Endothelial cell of umbilical vein (primary cell): ENCODE results near the gene OGDH. TPM values are rescaled to one million over a fixed set of nuclear protein-coding genes. Genes with fewer than 3 reads are reported as not detected.

Experiments used
- BruUV-seq: library from RNA; stranded (reverse); fragments of 400-500 nt; replicated peaks from 2 replicates; lab custom pipeline; 2021; lab: Mats Ljungman, UMichigan
- CTCF ChIA-PET: fragments of 300-600, 350-600 bp; sonication (Branson Sonifier 250); formaldehyde crosslinking; loops from one replicate; lab custom pipeline; 2021; ENCODE audit warnings: antibody characterized with exemption, inconsistent platforms; lab: Charles Lee
- POLR2A ChIA-PET: fragments of 300-600, 350-600 bp; sonication (Branson Sonifier 250); formaldehyde crosslinking; loops from one replicate; lab custom pipeline; 2021; ENCODE audit warnings: antibody characterized with exemption, inconsistent platforms; lab: Charles Lee
- DNase-seq: peaks from one replicate; pipeline ENCODE4 v3.0.0-alpha.2; 2011; ENCODE audit warnings: low read depth, low spot score
- FAIRE-seq: peaks from 2 replicates; lab custom pipeline; 2011; peaks lifted over from hg19 to GRCh38; lab: Jason Lieb, UNC
- H2AFZ ChIP-seq: 2 replicates; pipeline ENCODE4 v1.6.0; 2012; ENCODE audit warnings: low read depth, low read length, control low read depth, inconsistent platforms
- H3K27ac ChIP-seq: 2 replicates; pipeline ENCODE4 v1.5.1; 2011; ENCODE audit warnings: low read depth, mild to moderate bottlenecking, control low read depth, low read length, moderate library complexity; ENCODE audit not compliant: insufficient read depth
- H3K27me3 ChIP-seq, 2 experiments: 2 replicates each; pipeline versions ENCODE4 v1.6.0 to v1.6.1; 2011; ENCODE audit warnings: low read length in 2 of 2, mixed read lengths in 1 of 2; ENCODE audit not compliant: control insufficient read depth in 2 of 2, insufficient read depth in 2 of 2
- H3K36me3 ChIP-seq, 2 experiments: 2 replicates in 1 of 2; 3 replicates in 1 of 2; pipeline ENCODE4 v1.5.1; 2011; ENCODE audit warnings: low read length in 2 of 2, mild to moderate bottlenecking in 1 of 2, moderate library complexity in 1 of 2; ENCODE audit not compliant: control insufficient read depth in 2 of 2, insufficient read depth in 2 of 2; ENCODE audit errors: extremely low read depth in 1 of 2
- H3K4me1 ChIP-seq: 3 replicates; pipeline ENCODE4 v1.5.1; 2011; ENCODE audit warnings: mild to moderate bottlenecking, low read length; ENCODE audit not compliant: control insufficient read depth, insufficient read depth; ENCODE audit errors: extremely low read depth
- H3K4me2 ChIP-seq: 2 replicates; pipeline ENCODE4 v1.6.1; 2011; ENCODE audit warnings: low read length, control low read depth, mixed read lengths; ENCODE audit not compliant: insufficient read depth
- H3K4me3 ChIP-seq, 3 experiments: fragments of 200-600 bp in 1 of 3; sonication (generic), shearing (Covaris generic) in 1 of 3; replicated peaks in 1 of 3; 2 replicates each; pipeline ENCODE4 v1.5.1; 2011 to 2016; ENCODE audit warnings: control low read depth in 3 of 3, low read length in 3 of 3, mild to moderate bottlenecking in 2 of 3, inconsistent platforms in 1 of 3, low read depth in 1 of 3, moderate library complexity in 1 of 3; ENCODE audit not compliant: insufficient read depth in 1 of 3
- H3K79me2 ChIP-seq: 2 replicates; pipeline ENCODE4 v1.6.0; 2012; ENCODE audit warnings: low read length, inconsistent platforms; ENCODE audit not compliant: control insufficient read depth, insufficient read depth
- H3K9ac ChIP-seq: replicated peaks from 2 replicates; pipeline ENCODE3; 2011; ENCODE audit warnings: low read length, control low read depth; ENCODE audit not compliant: insufficient read depth; ENCODE audit errors: extremely low read depth
- H3K9me1 ChIP-seq: replicated peaks from 3 replicates; pipeline ENCODE4 v1.6.0; 2011; ENCODE audit warnings: mild to moderate bottlenecking, low read length; ENCODE audit not compliant: control insufficient read depth, insufficient read depth; ENCODE audit errors: extremely low read depth
- H3K9me3 ChIP-seq: replicated peaks from 2 replicates; pipeline ENCODE4 v1.5.1; 2012; ENCODE audit warnings: low read length, inconsistent platforms; ENCODE audit not compliant: control insufficient read depth, insufficient read depth
- H4K20me1 ChIP-seq: replicated peaks from 2 replicates; pipeline ENCODE3; 2011; ENCODE audit warnings: mild to moderate bottlenecking, low read length; ENCODE audit not compliant: control insufficient read depth, insufficient read depth; ENCODE audit errors: extremely low read depth
- EZH2 ChIP-seq: IDR thresholded peaks from 2 replicates; pipeline ENCODE4 v1.6.1; 2012; ENCODE audit warnings: borderline replicate concordance, low read depth, mild to moderate bottlenecking, moderate library complexity, low read length, inconsistent platforms; ENCODE audit not compliant: severe bottlenecking
- FOS ChIP-seq: IDR thresholded peaks from 2 replicates; pipeline ENCODE4 v1.6.1; 2011; ENCODE audit warnings: mild to moderate bottlenecking, low read length, moderate library complexity, borderline replicate concordance; ENCODE audit not compliant: insufficient read depth
- GATA2 ChIP-seq: IDR thresholded peaks from 2 replicates; pipeline ENCODE4 v1.7.0; 2011; ENCODE audit warnings: low read depth, mild to moderate bottlenecking, moderate library complexity, mixed read lengths, low read length; ENCODE audit not compliant: insufficient read length, insufficient read depth
- JUN ChIP-seq: IDR thresholded peaks from 2 replicates; pipeline ENCODE4 v1.6.1; 2011; ENCODE audit warnings: borderline replicate concordance, low read depth; ENCODE audit not compliant: insufficient read length, insufficient read depth
- MYC ChIP-seq: IDR thresholded peaks from one replicate; pipeline ENCODE4 v1.6.1; 2011; ENCODE audit warnings: mild to moderate bottlenecking, low read depth, low read length
- POLR2A ChIP-seq: IDR thresholded peaks from 2 replicates; pipeline ENCODE4 v1.6.1; 2012; ENCODE audit warnings: low read depth, mild to moderate bottlenecking, control low read depth, low read length
- POLR2AphosphoS5 ChIP-seq: IDR thresholded peaks from 2 replicates; pipeline ENCODE4 v1.6.1; 2012; ENCODE audit warnings: low read depth, mild to moderate bottlenecking, control low read depth, low read length, moderate library complexity; ENCODE audit not compliant: insufficient read depth
- dilution Hi-C: fragments of 300-500 bp; cut with MboI; formaldehyde crosslinking; loops from one replicate; pipeline ENCODE4 v1.15.0; 2019; ENCODE audit warnings: low sequenced_read_pairs; ENCODE audit not compliant: extremely low pct_ligation_motif_present
- intact Hi-C: fragments of 100-400 bp; cut with micrococcal nuclease; formaldehyde crosslinking; loops from one replicate; pipeline ENCODE4 v1.10.0; 2022
- polyA plus RNA-seq, 4 experiments: library from polyadenylated mRNA; depleted of rRNA in 3 of 4; stranded (reverse) in 3 of 4; unstranded in 1 of 4; fragments of >200 nt; gene quantifications; 2 replicates each; pipeline versions ENCODE4 v1.2.1 to v1.2.3, GENCODE V29; 2011 to 2012; ENCODE audit warnings: missing spikeins in 1 of 4
- total RNA-seq: library from RNA; stranded (reverse); gene quantifications from 2 replicates; pipeline ENCODE4 v1.2.3, GENCODE V29; 2021
- TF ChIP-seq, protein P1 (sequence below), 2 donors: IDR thresholded peaks; 1 replicate in 1 of 2; 2 replicates in 1 of 2; pipeline ENCODE4 v1.5.1; 2011; ENCODE audit warnings: low read length in 2 of 2, mild to moderate bottlenecking in 2 of 2, moderate library complexity in 2 of 2, control low read depth in 1 of 2, inconsistent platforms in 1 of 2, low read depth in 1 of 2; ENCODE audit not compliant: insufficient read depth in 1 of 2; ENCODE audit errors: extremely low read depth in 1 of 2
- TF ChIP-seq, protein P2 (sequence below): IDR thresholded peaks from 2 replicates; pipeline ENCODE4 v1.6.1; 2011; ENCODE audit not compliant: insufficient read depth, insufficient read length

The OGDH gene
- total and polyA plus RNA-seq, 2 donors (not counting 3 experiments of a cell fraction or from before 2014, with no cell fraction given) = 88.9 to 92.9 TPM

DNA sequence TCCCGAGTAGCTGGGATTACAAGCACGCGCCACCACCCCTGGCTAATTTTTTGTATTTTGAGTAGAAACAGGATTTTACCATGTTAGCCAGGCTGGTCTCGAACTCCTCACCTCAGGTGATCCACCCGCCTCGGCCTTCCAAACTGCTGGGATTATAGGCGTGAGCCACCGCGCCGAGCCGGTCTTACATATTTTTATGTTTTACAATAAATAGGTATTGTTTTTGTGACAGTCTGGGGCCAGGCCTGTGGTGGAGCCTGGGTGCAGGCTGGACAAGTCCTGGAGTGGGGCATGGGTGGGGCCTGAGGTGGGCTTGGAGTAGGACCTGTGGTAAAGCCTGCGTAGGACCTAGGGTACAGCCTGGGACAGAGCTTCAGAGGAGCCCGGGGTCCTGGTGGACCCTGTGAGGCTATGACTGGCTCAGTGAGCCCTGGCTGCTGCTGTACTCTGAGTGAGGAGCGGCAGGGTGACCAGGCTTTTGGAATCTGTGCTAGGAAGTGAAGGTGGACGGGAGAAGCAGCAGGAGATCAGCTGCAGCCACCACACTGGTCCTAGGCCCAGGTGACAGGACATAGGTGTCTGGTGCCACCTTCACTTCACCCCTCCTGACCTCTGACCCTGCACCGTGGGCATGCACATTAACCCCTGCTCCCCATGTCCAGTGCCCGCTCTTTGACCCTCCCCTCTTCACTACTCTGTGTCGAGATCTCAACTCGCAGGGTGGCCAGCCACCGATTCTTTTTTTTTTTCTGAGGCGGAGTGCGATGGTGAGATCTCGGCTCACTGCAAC, 132.6 kb downstream of the OGDH start:
- no peak for TF ChIP-seq GATA2
- no peaks in the 10 kb centered on the region for H3K9me1 ChIP-seq
- H2AFZ ChIP-seq = no peak overlapping the region
- H3K79me2 ChIP-seq = no peaks in the 10 kb centered on the region
- DNase-seq = no peak
- no peaks in the 10 kb centered on the region for H3K36me3 ChIP-seq
- ChIA-PET POLR2A (no interaction called here), CTCF (interaction anchor here (0.6 kb wide), 1 partner anchor 20 kb away, joined by 4 read pairs; no protein-coding TSS in a partner anchor)
- peaks cover 26% of the 10 kb centered on the region for H3K4me1 ChIP-seq
- no peaks in the 10 kb centered on the region for H3K27me3 ChIP-seq
- H4K20me1 ChIP-seq = no peaks in the 10 kb centered on the region
- H3K27ac ChIP-seq = no peak overlapping the region
- dilution Hi-C loops (no loop called here), intact Hi-C loops (no loop called here)
- no peak for FAIRE-seq
- BruUV-seq = no TSS peak
- H3K9ac ChIP-seq = no peak overlapping the region
- H3K4me2 ChIP-seq = no peak overlapping the region
- no peaks in the 10 kb centered on the region for H3K9me3 ChIP-seq
- H3K4me3 ChIP-seq = no peak overlapping the region

DNA sequence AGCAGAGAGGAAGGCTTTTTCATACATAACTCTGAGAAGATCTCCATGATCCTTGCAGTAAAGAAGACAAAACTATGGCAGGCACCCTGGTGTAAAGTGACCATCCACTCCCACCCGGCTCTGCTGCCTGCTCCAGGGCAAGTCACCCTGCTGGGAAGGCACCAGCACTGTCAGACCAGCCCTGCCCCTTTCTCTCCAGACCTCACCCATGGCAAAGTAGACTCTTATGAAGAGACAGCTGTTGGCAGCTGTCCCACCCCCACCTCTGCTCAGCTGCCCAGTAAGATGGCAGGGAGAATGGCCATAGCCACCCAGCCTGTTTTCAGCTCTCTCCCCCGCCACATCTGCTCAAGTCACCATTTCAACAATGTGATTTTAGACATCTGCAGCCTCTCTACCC, 133.6 kb downstream of the OGDH start:
- BruUV-seq = no TSS peak
- DNase-seq (no peak), FAIRE-seq (no peak)
- H3K4me3 ChIP-seq = no peak overlapping the region
- dilution Hi-C loops = no loop called here
- H3K9me1 ChIP-seq = no peaks in the 10 kb centered on the region
- H3K9ac ChIP-seq = no peak overlapping the region
- H3K27ac ChIP-seq = no peak overlapping the region
- H3K4me2 ChIP-seq = no peak overlapping the region
- H2AFZ ChIP-seq = peak overlapping the region; percentile 20
- no peaks in the 10 kb centered on the region for H3K9me3 ChIP-seq
- TF ChIP-seq JUN (no peak), POLR2A (no peak), MYC (no peak), FOS (no peak), GATA2 (no peak), POLR2AphosphoS5 (no peak), EZH2 (no peak)
- TF ChIP-seq, protein P1, sequence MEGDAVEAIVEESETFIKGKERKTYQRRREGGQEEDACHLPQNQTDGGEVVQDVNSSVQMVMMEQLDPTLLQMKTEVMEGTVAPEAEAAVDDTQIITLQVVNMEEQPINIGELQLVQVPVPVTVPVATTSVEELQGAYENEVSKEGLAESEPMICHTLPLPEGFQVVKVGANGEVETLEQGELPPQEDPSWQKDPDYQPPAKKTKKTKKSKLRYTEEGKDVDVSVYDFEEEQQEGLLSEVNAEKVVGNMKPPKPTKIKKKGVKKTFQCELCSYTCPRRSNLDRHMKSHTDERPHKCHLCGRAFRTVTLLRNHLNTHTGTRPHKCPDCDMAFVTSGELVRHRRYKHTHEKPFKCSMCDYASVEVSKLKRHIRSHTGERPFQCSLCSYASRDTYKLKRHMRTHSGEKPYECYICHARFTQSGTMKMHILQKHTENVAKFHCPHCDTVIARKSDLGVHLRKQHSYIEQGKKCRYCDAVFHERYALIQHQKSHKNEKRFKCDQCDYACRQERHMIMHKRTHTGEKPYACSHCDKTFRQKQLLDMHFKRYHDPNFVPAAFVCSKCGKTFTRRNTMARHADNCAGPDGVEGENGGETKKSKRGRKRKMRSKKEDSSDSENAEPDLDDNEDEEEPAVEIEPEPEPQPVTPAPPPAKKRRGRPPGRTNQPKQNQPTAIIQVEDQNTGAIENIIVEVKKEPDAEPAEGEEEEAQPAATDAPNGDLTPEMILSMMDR (IDR thresholded peaks at IDR 0.05; ENCODE audit: extremely low read depth in 1 of 2, insufficient read depth in 1 of 2, low read depth in 1 of 2, low read length in 2 of 2) = no peak
- TF ChIP-seq, protein P2, sequence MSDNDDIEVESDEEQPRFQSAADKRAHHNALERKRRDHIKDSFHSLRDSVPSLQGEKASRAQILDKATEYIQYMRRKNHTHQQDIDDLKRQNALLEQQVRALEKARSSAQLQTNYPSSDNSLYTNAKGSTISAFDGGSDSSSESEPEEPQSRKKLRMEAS = no peak
- intact Hi-C loops = no loop called here
- ChIA-PET POLR2A (interaction anchor here (0.6 kb wide), 1 partner anchor 107 kb away, joined by 4 read pairs; no protein-coding TSS in a partner anchor), CTCF (no interaction called here)
- peaks cover 19% of the 10 kb centered on the region for H3K4me1 ChIP-seq
- no peaks in the 10 kb centered on the region for H3K79me2 ChIP-seq
- H3K27me3 ChIP-seq = no peaks in the 10 kb centered on the region
- no peaks in the 10 kb centered on the region for H3K36me3 ChIP-seq
- H4K20me1 ChIP-seq = no peaks in the 10 kb centered on the region
